ENCODE measurements around the gene KCNN1. TPM values are rescaled to one million over a fixed set of nuclear protein-coding genes. Genes with fewer than 3 reads are reported as not detected.

The KCNN1 gene
- total and polyA plus RNA-seq, 2 of the 4 experiments (the other 2 are of a cell fraction), result 0.09 TPM; not detected in 1

DNA sequence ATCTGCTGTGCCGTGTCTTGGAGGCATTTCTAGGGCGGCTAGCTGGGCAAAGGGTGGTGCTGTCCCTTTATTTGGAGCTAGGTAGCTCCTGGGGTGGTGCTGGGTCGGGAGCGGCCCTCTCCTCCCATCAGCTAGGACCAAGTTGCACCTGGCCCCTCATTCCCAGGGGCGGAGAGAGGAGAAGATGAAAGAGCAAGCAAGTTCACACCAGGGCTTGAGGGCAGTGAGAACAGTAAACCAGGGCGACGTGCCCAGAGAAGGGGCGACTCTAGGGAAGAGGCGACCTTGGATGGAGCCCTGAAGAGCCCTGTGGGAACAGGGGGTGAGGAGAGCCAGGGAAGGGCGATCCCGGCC, 17.0 kb upstream of the KCNN1 start:
- Histone ChIP-seq H3K79me1 (ENCODE audit: low read depth in 1 of 2, low read length in 2 of 2) (no peaks in the 10 kb centered on the region), H2BK15ac (ENCODE audit: low read depth, low read length) (no peak overlapping the region), H3K56ac (ENCODE audit: extremely low read depth, insufficient read depth, low read length) (no peak overlapping the region), H2AK5ac (ENCODE audit: low read depth, low read length) (no peak overlapping the region), H3K9me1 (ENCODE audit: insufficient read depth, low read length) (0 out of 2 replicates have a peak, but pooled peaks cover under 1% of the 10 kb centered on the region), H3K4me3 (ENCODE audit: insufficient read depth, low read depth, low read length) (no peak overlapping the region), H3K36me3 (ENCODE audit: control insufficient read depth, insufficient read depth, low read length) (no peaks in the 10 kb centered on the region), H3K18ac (ENCODE audit: low read depth, low read length) (no peak overlapping the region), H3K9ac (ENCODE audit: low read depth, low read length) (no peak overlapping the region), H4K20me1 (ENCODE audit: insufficient read depth, low read length) (peaks cover 11% of the 10 kb centered on the region; the same call in 1 of the 2 replicates), H2BK120ac (ENCODE audit: low read depth, low read length) (no peak overlapping the region), H4K8ac (ENCODE audit: low read depth in 2 of 2, low read length in 2 of 2) (no peak overlapping the region), H3K4ac (ENCODE audit: low read depth, low read length) (no peak overlapping the region), H3K4me2 (ENCODE audit: low read depth, low read length) (no peak overlapping the region), H3K23ac (ENCODE audit: low read depth, low read length) (no peak overlapping the region), H3K27me3 (ENCODE audit: control insufficient read depth, insufficient read depth, low read length) (peaks cover 62% of the 10 kb centered on the region), H4K91ac (ENCODE audit: insufficient read depth, low read depth, low read length) (no peak overlapping the region), H3K4me1 (ENCODE audit: control insufficient read depth, insufficient read depth, low read length) (peaks cover 3% of the 10 kb centered on the region), H2BK5ac (ENCODE audit: low read depth, low read length, poor library complexity, severe bottlenecking) (no peak overlapping the region), H2AK9ac (replicated peaks; ENCODE audit: low read depth, low read length, poor library complexity) (no peak overlapping the region), H2AFZ (replicated peaks; ENCODE audit: low read length, poor library complexity) (no peak overlapping the region), H3K27ac (ENCODE audit: insufficient read depth, low read length) (no peak overlapping the region), H2BK20ac (ENCODE audit: low read depth, low read length) (no peak overlapping the region), H3K9me3 (ENCODE audit: control insufficient read depth, insufficient read depth, low read length) (no peaks in the 10 kb centered on the region; the same call in 1 of the 2 replicates), H4K5ac (ENCODE audit: low read depth, low read length) (no peak overlapping the region), H3K14ac (replicated peaks; ENCODE audit: low read depth, low read length) (no peak overlapping the region)
- ChIA-PET POLR2A (ENCODE audit: unreplicated experiment) (no interaction called here), CTCF (interaction anchor here (1.2 kb wide), 1 partner anchor 11 kb away, joined by 4 read pairs; no protein-coding TSS in a partner anchor)
- no TSS peak for BruUV-seq (replicated peaks)
- intact Hi-C loops (cut with micrococcal nuclease) (no loop called here), dilution Hi-C loops (cut with HindIII; ENCODE audit: low sequenced_read_pairs, unreplicated experiment) (no loop called here), in situ Hi-C loops (cut with MboI; ENCODE audit: low sequenced_read_pairs) (loop anchor here (25.0 kb wide), 1 partner anchor 112 kb away; no protein-coding TSS in a partner anchor)
- WGBS, 2 experiments (ENCODE audit: extremely low coverage in 2 of 2, insufficient read length in 1 of 2), result 20% methylated on average over 3 of the region's 11 CpGs; no CpG with 5 or more reads in 1 of the 2 experiments
- no peak for DNase-seq
- TF ChIP-seq BHLHE40 (IDR thresholded peaks at IDR 0.05; ENCODE audit: low read depth, low read length) (no peak), FOS (IDR thresholded peaks at IDR 0.05; ENCODE audit: low read depth, low read length) (no peak), POLR2A (IDR thresholded peaks at IDR 0.05; ENCODE audit: low read depth, low read length) (no peak)
- TF ChIP-seq, protein P1, sequence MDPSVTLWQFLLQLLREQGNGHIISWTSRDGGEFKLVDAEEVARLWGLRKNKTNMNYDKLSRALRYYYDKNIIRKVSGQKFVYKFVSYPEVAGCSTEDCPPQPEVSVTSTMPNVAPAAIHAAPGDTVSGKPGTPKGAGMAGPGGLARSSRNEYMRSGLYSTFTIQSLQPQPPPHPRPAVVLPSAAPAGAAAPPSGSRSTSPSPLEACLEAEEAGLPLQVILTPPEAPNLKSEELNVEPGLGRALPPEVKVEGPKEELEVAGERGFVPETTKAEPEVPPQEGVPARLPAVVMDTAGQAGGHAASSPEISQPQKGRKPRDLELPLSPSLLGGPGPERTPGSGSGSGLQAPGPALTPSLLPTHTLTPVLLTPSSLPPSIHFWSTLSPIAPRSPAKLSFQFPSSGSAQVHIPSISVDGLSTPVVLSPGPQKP (IDR thresholded peaks at IDR 0.05; ENCODE audit: borderline replicate concordance, low read depth, low read length), result no peak
- no peak for ATAC-seq (ENCODE audit: low read depth)

Data from IMR-90 (cell line).